ENCODE measurements around the gene FZD4. TPM values are rescaled to one million over a fixed set of nuclear protein-coding genes. Genes with fewer than 3 reads are reported as not detected.
"Not testable (repeated sequence)": the region's sequence is repeated elsewhere in the genome, so short reads cannot be mapped to it uniquely, and the experiment has no call there.

FZD4 gene
- total RNA-seq, 2 experiments from 2014 or later: 0.17 TPM; not detected in 1

GRCh38 chr11:86916330-86916729, 38.9 kb downstream of the FZD4 start:
- no peak overlapping the region for H3K4me3 ChIP-seq (ENCODE audit: low read depth, low read length, poor library complexity, severe bottlenecking)
- H3K79me2 ChIP-seq (ENCODE audit: insufficient read depth, low read depth, low read length): no peaks in the 10 kb centered on the region
- DNase-seq (ENCODE audit: low spot score): no peak
- BruUV-seq (replicated peaks): no TSS peak
- CTCF ChIA-PET (ENCODE audit: unreplicated experiment): no interaction called here
- intact Hi-C loops (cut with micrococcal nuclease; ENCODE audit: unreplicated experiment): no loop called here
- no peaks in the 10 kb centered on the region for H3K9me3 ChIP-seq (ENCODE audit: low read length)
- no peak for TF ChIP-seq EZH2phosphoT487 (IDR thresholded peaks at IDR 0.05; ENCODE audit: borderline replicate concordance, low read depth, low read length)
- no peak for TF ChIP-seq CTCF (conservative IDR thresholded peaks at IDR 0.05; ENCODE audit: low read length)
- H3K4me2 ChIP-seq (ENCODE audit: low read length): no peak overlapping the region
- no peaks in the 10 kb centered on the region for H3K36me3 ChIP-seq (ENCODE audit: insufficient read depth, low read length)
- no peak overlapping the region for H3K27ac ChIP-seq (ENCODE audit: low read depth, low read length, poor library complexity, severe bottlenecking)
- H2AFZ ChIP-seq (ENCODE audit: low read length): no peak overlapping the region
- no peaks in the 10 kb centered on the region for H3K4me1 ChIP-seq (ENCODE audit: insufficient read depth, low read length, poor library complexity, severe bottlenecking)
- H4K20me1 ChIP-seq (ENCODE audit: insufficient read depth, low read length): no peaks in the 10 kb centered on the region
- POLR2A ChIA-PET: no interaction called here
- H3K9me2 ChIP-seq (ENCODE audit: insufficient read depth, low read length): no peaks in the 10 kb centered on the region

- H3K4me2 ChIP-seq (ENCODE audit: low read length); CTCF ChIA-PET (ENCODE audit: unreplicated experiment): not testable (repeated sequence)
Measured at GRCh38 chr11:86915850-86916249, 39.3 kb downstream of the FZD4 start.

GRCh38 chr11:86914865-86915519, 40.2 kb downstream of the FZD4 start:
- ChIA-PET CTCF (ENCODE audit: unreplicated experiment) (no interaction called here), POLR2A (no interaction called here)
- no TSS peak for BruUV-seq (replicated peaks)
- Histone ChIP-seq H4K20me1 (ENCODE audit: insufficient read depth, low read length) (no peaks in the 10 kb centered on the region), H3K79me2 (ENCODE audit: insufficient read depth, low read depth, low read length) (no peaks in the 10 kb centered on the region), H3K4me2 (ENCODE audit: low read length) (no peak overlapping the region), H3K9me3 (ENCODE audit: low read length) (no peaks in the 10 kb centered on the region), H3K4me3 (ENCODE audit: low read depth, low read length, poor library complexity, severe bottlenecking) (no peak overlapping the region), H2AFZ (ENCODE audit: low read length) (no peak overlapping the region), H3K9me2 (ENCODE audit: insufficient read depth, low read length) (no peaks in the 10 kb centered on the region), H3K4me1 (ENCODE audit: insufficient read depth, low read length, poor library complexity, severe bottlenecking) (no peaks in the 10 kb centered on the region), H3K27ac (ENCODE audit: low read depth, low read length, poor library complexity, severe bottlenecking) (no peak overlapping the region), H3K36me3 (ENCODE audit: insufficient read depth, low read length) (no peaks in the 10 kb centered on the region)
- intact Hi-C loops (cut with micrococcal nuclease; ENCODE audit: unreplicated experiment): no loop called here
- DNase-seq (ENCODE audit: low spot score): no peak
- TF ChIP-seq CTCF (conservative IDR thresholded peaks at IDR 0.05; ENCODE audit: low read length) (no peak), EZH2phosphoT487 (IDR thresholded peaks at IDR 0.05; ENCODE audit: borderline replicate concordance, low read depth, low read length) (no peak)

More at GRCh38 chr11:86915850-86916249, 39.3 kb downstream of the FZD4 start:
- H3K9me2 ChIP-seq (ENCODE audit: insufficient read depth, low read length); H3K4me3 ChIP-seq (ENCODE audit: low read depth, low read length, poor library complexity, severe bottlenecking); H4K20me1 ChIP-seq (ENCODE audit: insufficient read depth, low read length); intact Hi-C loops (cut with micrococcal nuclease; ENCODE audit: unreplicated experiment); H2AFZ ChIP-seq (ENCODE audit: low read length); DNase-seq (ENCODE audit: low spot score); H3K79me2 ChIP-seq (ENCODE audit: insufficient read depth, low read depth, low read length); POLR2A ChIA-PET; H3K4me1 ChIP-seq (ENCODE audit: insufficient read depth, low read length, poor library complexity, severe bottlenecking); H3K36me3 ChIP-seq (ENCODE audit: insufficient read depth, low read length); H3K27ac ChIP-seq (ENCODE audit: low read depth, low read length, poor library complexity, severe bottlenecking); H3K9me3 ChIP-seq (ENCODE audit: low read length); BruUV-seq (replicated peaks): not testable (repeated sequence)

Data from OCI-LY7 (cell line).